Fibroblast of villous mesenchyme (primary cell): ENCODE results near the gene SOX2. TPM values are rescaled to one million over a fixed set of nuclear protein-coding genes. Genes with fewer than 3 reads are reported as not detected.

Experiments used
- DNase-seq: peaks from one replicate; pipeline ENCODE4 v3.0.0-alpha.2; 2010; ENCODE audit warnings: low read depth
- H3K4me3 ChIP-seq: 2 replicates; pipeline ENCODE4 v1.5.1; 2011; ENCODE audit warnings: low read depth, mild to moderate bottlenecking, low read length
- CTCF ChIP-seq: IDR thresholded peaks from 2 replicates; pipeline ENCODE4 v1.5.1; 2012; ENCODE audit warnings: low read depth, mild to moderate bottlenecking, low read length; ENCODE audit not compliant: insufficient read depth
- total RNA-seq: library from RNA; depleted of rRNA; stranded (reverse); fragments of >200 nt; gene quantifications from 2 replicates; pipeline ENCODE4 v1.2.3, GENCODE V29; 2012

Gene SOX2
- total RNA-seq, 1 donor, result not detected

- H3K4me3 ChIP-seq, result no peak overlapping the region
- DNase-seq, result no peak
- TF ChIP-seq CTCF, result no peak
These were observed 7.5 kb downstream of the SOX2 start for GRCh38 chr3:181718987-181719911.

- no peak for DNase-seq
- H3K4me3 ChIP-seq, result no peak overlapping the region
- no peak for TF ChIP-seq CTCF
These were observed 8.4 kb downstream of the SOX2 start for GRCh38 chr3:181719991-181720680.

- DNase-seq, result no peak
- TF ChIP-seq CTCF, result no peak
- H3K4me3 ChIP-seq, result no peak overlapping the region
These were observed 9.5 kb downstream of the SOX2 start for GRCh38 chr3:181721046-181721875.

GRCh38 chr3:181722156-181722555 lies 10.4 kb downstream of the SOX2 start:
- H3K4me3 ChIP-seq, result no peak overlapping the region
- no peak for DNase-seq
- no peak for TF ChIP-seq CTCF

- no peak for TF ChIP-seq CTCF
- H3K4me3 ChIP-seq, result no peak overlapping the region
- no peak for DNase-seq
These were observed 11.2 kb downstream of the SOX2 start for GRCh38 chr3:181722766-181723425.

GRCh38 chr3:181723625-181724191 lies 12.0 kb downstream of the SOX2 start:
- no peak for TF ChIP-seq CTCF
- DNase-seq, result no peak
- H3K4me3 ChIP-seq, result no peak overlapping the region
